Gastroesophageal sphincter (tissue), 4 donors: ENCODE data around the gene SLC8A2. TPM values are rescaled to one million over a fixed set of nuclear protein-coding genes. Genes with fewer than 3 reads are reported as not detected.

ENCODE experiments used
- ATAC-seq: fragments of 150-250 bp; one replicate; pipeline ENCODE4 v1.9.1; 2016; ENCODE audit warnings: mild to moderate bottlenecking, moderate library complexity
- H3K27ac ChIP-seq, 4 donors: fragments of 200-600 bp; sonication (generic) in 3 of 4; 1 replicate in 3 of 4; 2 replicates in 1 of 4; pipeline ENCODE4 v1.5.1; 2016 to 2019
- H3K27me3 ChIP-seq: fragments of 200-600 bp; sonication (generic); one replicate; pipeline ENCODE4 v1.5.1; 2019
- H3K36me3 ChIP-seq, 2 donors: fragments of 200-600 bp; sonication (generic); one replicate each; pipeline ENCODE4 v1.5.1; 2019; ENCODE audit warnings: control low read depth in 1 of 2
- H3K4me1 ChIP-seq, 3 donors: fragments of 200-600 bp; sonication (generic); 1 replicate in 2 of 3; 2 replicates in 1 of 3; pipeline ENCODE4 v1.5.1; 2016 to 2019; ENCODE audit warnings: control low read depth in 2 of 3
- H3K4me3 ChIP-seq, 2 donors: fragments of 200-600 bp; sonication (generic); one replicate each; pipeline ENCODE4 v1.5.1; 2019; ENCODE audit warnings: mild to moderate bottlenecking in 1 of 2, moderate library complexity in 1 of 2
- H3K9me3 ChIP-seq, 3 donors: fragments of 200-600 bp; sonication (generic); one replicate each; pipeline ENCODE4 v1.5.1; 2017 to 2019; ENCODE audit warnings: control low read depth in 2 of 3
- EP300 ChIP-seq: sonication (generic); formaldehyde crosslinking; IDR thresholded peaks from one replicate; pipeline ENCODE4 v1.6.1; 2017; ENCODE audit warnings: antibody characterized with exemption, mild to moderate bottlenecking
- POLR2A ChIP-seq, 2 donors: fragments of 450-650 bp; IDR thresholded peaks; one replicate each; pipeline ENCODE4 v1.6.1; 2017; ENCODE audit warnings: antibody characterized with exemption in 2 of 2, mild to moderate bottlenecking in 2 of 2, moderate library complexity in 1 of 2
- POLR2AphosphoS5 ChIP-seq: sonication (generic); formaldehyde crosslinking; IDR thresholded peaks from one replicate; pipeline ENCODE4 v1.6.1; 2017; ENCODE audit warnings: antibody characterized with exemption
- WGBS, 2 donors: methylation state at CpG; one replicate each; pipeline ENCODE4 v1.1.5; 2018; ENCODE audit warnings: low coverage in 1 of 2; 5-methylcytosine and 5-hydroxymethylcytosine counted together
- total RNA-seq, 4 donors: library from RNA; depleted of rRNA; stranded (reverse); fragments of >200 nt; gene quantifications; one replicate each; pipeline ENCODE4 v1.1.0, GENCODE V29; 2016
- TF ChIP-seq, protein P1 (sequence below), 4 experiments: fragments of 200-600 bp in 2 of 4; fragments of 450-650 bp in 2 of 4; sonication (generic) in 1 of 4; IDR thresholded peaks; one replicate each; pipeline ENCODE4 v1.5.1; 2017 to 2019; ENCODE audit warnings: antibody characterized with exemption in 4 of 4, mild to moderate bottlenecking in 2 of 4, moderate library complexity in 2 of 4

The SLC8A2 gene
- total RNA-seq, 4 donors from 2014 or later: 6.5 to 19.9 (median 9.5) TPM

DNA sequence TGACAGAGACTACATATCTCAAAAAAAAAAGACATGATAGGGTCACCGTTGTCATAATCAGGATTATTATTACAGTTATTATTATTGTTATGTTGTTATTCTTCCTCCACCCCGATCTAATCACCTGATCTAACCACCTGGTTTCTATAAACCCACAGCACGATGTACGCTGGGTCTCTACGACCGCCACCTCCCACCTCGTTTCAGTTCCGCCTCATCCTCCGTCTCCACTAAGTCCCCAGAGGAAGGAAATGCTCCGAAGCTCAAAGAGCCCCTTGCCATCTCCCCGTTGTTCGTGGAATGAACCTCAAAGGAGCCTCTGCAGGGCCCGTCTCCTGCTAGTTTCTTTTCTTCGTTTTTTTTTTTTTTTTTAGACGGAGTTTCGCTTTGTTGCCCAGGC, 36.5 kb downstream of the SLC8A2 start:
- H3K9me3 ChIP-seq: no peaks in the 10 kb centered on the region
- TF ChIP-seq POLR2AphosphoS5: no peak
- no peak for TF ChIP-seq POLR2A (IDR thresholded peaks at IDR 0.05)
- TF ChIP-seq EP300: no peak
- TF ChIP-seq, protein P1, sequence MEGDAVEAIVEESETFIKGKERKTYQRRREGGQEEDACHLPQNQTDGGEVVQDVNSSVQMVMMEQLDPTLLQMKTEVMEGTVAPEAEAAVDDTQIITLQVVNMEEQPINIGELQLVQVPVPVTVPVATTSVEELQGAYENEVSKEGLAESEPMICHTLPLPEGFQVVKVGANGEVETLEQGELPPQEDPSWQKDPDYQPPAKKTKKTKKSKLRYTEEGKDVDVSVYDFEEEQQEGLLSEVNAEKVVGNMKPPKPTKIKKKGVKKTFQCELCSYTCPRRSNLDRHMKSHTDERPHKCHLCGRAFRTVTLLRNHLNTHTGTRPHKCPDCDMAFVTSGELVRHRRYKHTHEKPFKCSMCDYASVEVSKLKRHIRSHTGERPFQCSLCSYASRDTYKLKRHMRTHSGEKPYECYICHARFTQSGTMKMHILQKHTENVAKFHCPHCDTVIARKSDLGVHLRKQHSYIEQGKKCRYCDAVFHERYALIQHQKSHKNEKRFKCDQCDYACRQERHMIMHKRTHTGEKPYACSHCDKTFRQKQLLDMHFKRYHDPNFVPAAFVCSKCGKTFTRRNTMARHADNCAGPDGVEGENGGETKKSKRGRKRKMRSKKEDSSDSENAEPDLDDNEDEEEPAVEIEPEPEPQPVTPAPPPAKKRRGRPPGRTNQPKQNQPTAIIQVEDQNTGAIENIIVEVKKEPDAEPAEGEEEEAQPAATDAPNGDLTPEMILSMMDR (IDR thresholded peaks at IDR 0.05): no peak
- ATAC-seq: no peak
- peaks cover 0 to 17% (median 2%) of the 10 kb centered on the region in 3 donors for H3K4me1 ChIP-seq
- 48 to 72% methylated on average over 9 to 16 of the region's 16 CpGs for WGBS, 2 donors
- H3K27me3 ChIP-seq: peaks cover 52% of the 10 kb centered on the region
- H3K4me3 ChIP-seq: no peak overlapping the region
- no peaks in the 10 kb centered on the region for H3K36me3 ChIP-seq
- H3K27ac ChIP-seq: no peak overlapping the region

DNA sequence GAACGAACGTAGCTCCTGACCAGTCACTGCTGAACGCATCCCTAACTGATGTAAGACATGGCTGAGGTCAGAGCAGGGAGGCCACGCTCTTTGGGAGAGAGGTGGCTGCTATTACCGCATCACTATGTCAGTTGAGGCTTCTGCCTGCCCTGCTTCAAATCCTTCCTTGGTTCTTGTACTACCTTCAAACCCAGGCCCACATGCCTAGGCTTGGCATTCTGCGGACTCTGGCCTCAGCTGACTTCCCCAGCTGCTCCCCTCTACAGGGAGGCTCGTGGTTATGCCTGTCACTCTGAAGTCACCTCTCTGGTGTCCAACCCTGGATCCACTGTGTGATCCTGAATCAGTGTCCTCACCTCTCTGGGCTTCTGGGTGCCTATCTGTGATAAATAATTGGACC, 37.6 kb downstream of the SLC8A2 start:
- H3K36me3 ChIP-seq: no peaks in the 10 kb centered on the region
- no peak overlapping the region for H3K4me3 ChIP-seq
- 69% methylated on average over 5 of the region's 7 CpGs; no CpG with 5 or more reads in 1 of the 2 donors for WGBS, 2 donors
- H3K9me3 ChIP-seq: no peaks in the 10 kb centered on the region
- no peak overlapping the region for H3K27ac ChIP-seq
- peaks cover 63% of the 10 kb centered on the region for H3K27me3 ChIP-seq
- TF ChIP-seq POLR2AphosphoS5 (no peak), EP300 (no peak), POLR2A (IDR thresholded peaks at IDR 0.05) (no peak)
- TF ChIP-seq, protein P1 (IDR thresholded peaks at IDR 0.05): no peak
- no peak for ATAC-seq
- peaks cover 0 to 28% (median 6%) of the 10 kb centered on the region in 3 donors for H3K4me1 ChIP-seq

DNA sequence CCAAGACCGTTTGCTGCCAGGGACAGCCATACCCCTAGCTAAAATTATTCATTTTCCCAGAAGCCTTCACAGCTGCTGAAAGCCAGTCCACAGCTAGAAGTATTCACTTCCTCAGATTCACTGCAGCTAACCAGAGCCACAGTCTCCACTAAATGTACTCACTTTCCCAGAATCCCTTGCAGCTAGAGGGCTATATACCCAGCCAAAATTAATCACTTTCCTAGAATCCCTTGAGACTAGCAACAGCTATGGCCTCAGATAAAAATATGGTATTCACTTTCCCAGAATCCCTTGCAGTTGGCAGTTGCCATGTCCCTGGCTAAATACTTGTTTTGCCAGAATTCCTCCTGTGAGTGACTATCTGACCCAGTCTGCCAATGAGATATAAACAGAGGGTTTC, 38.6 kb downstream of the SLC8A2 start:
- TF ChIP-seq POLR2A (IDR thresholded peaks at IDR 0.05) (no peak), EP300 (no peak), POLR2AphosphoS5 (no peak)
- TF ChIP-seq, protein P1 (IDR thresholded peaks at IDR 0.05): no peak
- H3K9me3 ChIP-seq: no peaks in the 10 kb centered on the region
- 30% methylated on average over 1 of the region's 1 CpG; no CpG with 5 or more reads in 1 of the 2 donors for WGBS, 2 donors

DNA sequence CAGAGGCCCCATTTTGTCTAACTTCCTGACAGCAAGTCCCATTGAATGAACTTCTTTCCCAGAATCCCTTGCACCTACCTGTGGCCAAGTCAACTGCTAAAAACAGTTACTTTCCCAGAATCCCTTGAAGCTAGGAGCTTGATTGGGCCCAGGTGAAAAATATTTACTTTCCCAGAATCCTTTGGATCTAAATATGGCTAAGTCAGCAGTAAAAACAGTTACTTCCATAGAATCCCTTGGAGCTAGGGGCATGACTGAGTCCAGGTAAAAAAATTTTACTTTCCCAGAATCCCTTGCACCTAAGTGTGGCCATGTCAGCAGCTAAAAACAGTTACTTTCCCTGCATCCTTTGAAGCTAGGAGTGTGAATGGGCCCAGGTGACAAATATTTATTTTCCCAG, 39.2 kb downstream of the SLC8A2 start:
- TF ChIP-seq POLR2A (IDR thresholded peaks at IDR 0.05): no peak
- TF ChIP-seq, protein P1 (IDR thresholded peaks at IDR 0.05): no peak
- H3K27ac ChIP-seq: no peak overlapping the region
- H3K9me3 ChIP-seq: no peaks in the 10 kb centered on the region
- peaks cover 69% of the 10 kb centered on the region for H3K27me3 ChIP-seq
- no peaks in the 10 kb centered on the region for H3K36me3 ChIP-seq
- ATAC-seq: no peak
- no peak overlapping the region for H3K4me3 ChIP-seq
- H3K4me1 ChIP-seq: peaks cover 0 to 43% (median 18%) of the 10 kb centered on the region in 3 donors

More for the DNA sequence above, 38.6 kb downstream of the SLC8A2 start:
- peaks cover 0 to 37% (median 14%) of the 10 kb centered on the region in 3 donors for H3K4me1 ChIP-seq
- H3K4me3 ChIP-seq: no peak overlapping the region
- H3K36me3 ChIP-seq: no peaks in the 10 kb centered on the region
- no peak overlapping the region for H3K27ac ChIP-seq
- H3K27me3 ChIP-seq: peaks cover 69% of the 10 kb centered on the region
- no peak for ATAC-seq

DNA sequence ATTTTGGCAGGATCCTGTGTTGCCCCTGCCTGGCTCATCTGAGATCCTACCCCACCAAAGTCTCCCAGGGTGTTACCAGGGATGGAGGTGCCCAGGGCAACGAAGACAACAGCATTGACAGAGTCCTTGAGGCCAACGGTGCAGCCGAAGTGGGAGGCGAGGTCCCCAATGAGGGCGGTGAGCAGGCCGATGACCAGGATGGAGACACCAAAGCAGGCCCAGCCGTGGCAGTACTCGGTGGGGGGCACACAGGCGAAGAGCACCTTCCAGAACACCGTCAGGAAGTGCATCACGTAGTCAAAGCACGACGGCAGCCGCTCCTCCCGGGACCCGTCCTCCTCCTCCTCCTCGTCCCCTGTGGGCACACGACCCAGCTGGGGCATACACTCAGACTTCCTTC, 39.6 kb downstream of the SLC8A2 start:
- H3K36me3 ChIP-seq: no peaks in the 10 kb centered on the region
- ATAC-seq: no peak
- 86 to 92% methylated on average over 5 to 12 of the region's 18 CpGs for WGBS, 2 donors
- H3K4me3 ChIP-seq: no peak overlapping the region
- no peak overlapping the region for H3K27ac ChIP-seq
- H3K27me3 ChIP-seq: peaks cover 69% of the 10 kb centered on the region
- H3K9me3 ChIP-seq: no peaks in the 10 kb centered on the region
- H3K4me1 ChIP-seq: peaks cover 0 to 48% (median 21%) of the 10 kb centered on the region in 3 donors
- TF ChIP-seq POLR2A (IDR thresholded peaks at IDR 0.05) (no peak), EP300 (no peak), POLR2AphosphoS5 (no peak)
- TF ChIP-seq, protein P1 (IDR thresholded peaks at IDR 0.05): no peak
